Urinary bladder (tissue), 4 donors: ENCODE measurements around the gene SORBS2. TPM values are rescaled to one million over a fixed set of nuclear protein-coding genes. Genes with fewer than 3 reads are reported as not detected.

ENCODE experiments used
- DNase-seq: peaks from one replicate; pipeline ENCODE4 v3.0.0-alpha.2; 2015; ENCODE audit errors: extremely low spot score
- H3K27ac ChIP-seq: one replicate; pipeline ENCODE4 v1.5.1; 2013; ENCODE audit warnings: low read depth, mild to moderate bottlenecking, moderate library complexity
- H3K36me3 ChIP-seq: one replicate; pipeline ENCODE4 v1.6.1; 2013; ENCODE audit warnings: mild to moderate bottlenecking, moderate library complexity; ENCODE audit not compliant: insufficient read depth
- H3K4me1 ChIP-seq: one replicate; pipeline ENCODE4 v1.6.1; 2013; ENCODE audit warnings: mild to moderate bottlenecking, moderate library complexity; ENCODE audit not compliant: insufficient read depth
- H3K4me3 ChIP-seq: one replicate; pipeline ENCODE4 v1.5.1; 2013; ENCODE audit warnings: low read depth, low read length
- WGBS: extraction: QIAGEN DNeasy Blood & Tissue Kit; methylation state at CpG from one replicate; pipeline ENCODE4 v1.1.7; 2013; 5-methylcytosine and 5-hydroxymethylcytosine counted together
- polyA plus RNA-seq: library from polyadenylated mRNA; stranded (reverse); fragments of 200-250 nt; gene quantifications from one replicate; pipeline ENCODE4 v1.2.3, GENCODE V29; 2013
- total RNA-seq: library from RNA; depleted of rRNA; stranded (reverse); fragments of >200 nt; gene quantifications from one replicate; pipeline ENCODE4 v1.2.3, GENCODE V29; 2014
- donor health status: healthy with polysubstance abuse.
- donor health status: healthy.

Gene SORBS2
- total and polyA plus RNA-seq, 2 donors: 83.4 to 493 TPM

DNA sequence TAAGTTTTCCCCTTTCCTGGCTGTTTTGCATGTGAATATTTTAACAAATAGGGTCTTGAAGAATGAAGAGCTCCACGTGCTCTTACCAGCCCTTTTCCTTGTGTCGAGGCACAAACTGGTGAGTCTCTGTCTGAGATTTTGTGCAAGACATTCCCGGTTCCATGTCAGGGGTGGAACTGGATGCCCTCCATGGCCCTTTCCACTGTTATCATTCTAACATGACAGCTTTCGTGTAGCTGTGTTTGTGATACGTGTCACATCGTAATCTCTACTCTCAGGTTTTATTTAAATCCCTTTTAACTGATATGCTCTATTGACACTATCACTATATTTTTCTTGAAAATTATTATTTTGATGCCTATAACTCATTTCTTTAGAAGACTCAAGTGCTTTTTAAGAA, 130.4 kb downstream of the SORBS2 start:
- Histone ChIP-seq H3K4me1 (no peaks in the 10 kb centered on the region), H3K36me3 (no peaks in the 10 kb centered on the region), H3K4me3 (no peak overlapping the region), H3K27ac (no peak overlapping the region)
- no peak for DNase-seq
- WGBS: 83% methylated on average over 6 of the region's 6 CpGs

GRCh38 chr4:185680617-185681016, 131.4 kb downstream of the SORBS2 start:
- 86% methylated on average over 7 of the region's 7 CpGs for WGBS
- H3K27ac ChIP-seq: no peak overlapping the region

GRCh38 chr4:185679523-185679922, 132.5 kb downstream of the SORBS2 start:
- H3K36me3 ChIP-seq: no peaks in the 10 kb centered on the region
- DNase-seq: no peak
- no peaks in the 10 kb centered on the region for H3K4me1 ChIP-seq
- WGBS: 81% methylated on average over 3 of the region's 3 CpGs
- no peak overlapping the region for H3K27ac ChIP-seq
- no peak overlapping the region for H3K4me3 ChIP-seq

More at GRCh38 chr4:185680617-185681016, 131.4 kb downstream of the SORBS2 start:
- Histone ChIP-seq H3K4me1 (no peaks in the 10 kb centered on the region), H3K36me3 (no peaks in the 10 kb centered on the region), H3K4me3 (no peak overlapping the region)
- DNase-seq: no peak

DNA sequence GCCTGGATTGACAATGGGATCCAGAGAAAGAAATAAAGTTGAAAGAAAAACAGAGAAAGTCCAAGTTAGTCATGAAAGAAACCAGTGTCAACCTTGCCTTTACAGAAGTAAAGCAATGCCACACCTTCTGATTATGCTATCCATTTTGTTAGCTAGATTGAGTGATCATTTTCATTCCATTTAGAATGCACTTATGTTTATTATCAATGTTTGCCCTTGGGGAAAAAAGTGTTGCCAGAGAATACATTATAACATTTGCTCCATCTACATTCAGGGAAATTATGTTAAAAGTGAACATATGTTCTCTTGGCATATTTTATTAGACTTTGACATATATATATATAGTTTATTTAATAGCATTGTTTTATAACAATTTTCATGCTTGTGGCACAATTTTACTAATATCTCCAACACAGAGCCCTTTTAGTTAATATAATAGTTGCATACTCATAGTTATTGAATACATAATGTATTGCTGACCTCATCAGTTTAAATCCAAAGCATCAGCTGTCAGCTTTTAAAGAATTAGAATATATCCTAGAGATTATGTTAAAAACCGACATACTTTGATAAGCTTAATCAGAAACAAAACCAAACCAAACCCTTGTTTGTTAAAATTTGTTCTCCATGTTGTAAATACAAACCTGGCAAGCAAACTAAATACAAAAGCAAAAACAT, 134.2 kb downstream of the SORBS2 start:
- Histone ChIP-seq H3K36me3 (no peaks in the 10 kb centered on the region), H3K4me1 (no peaks in the 10 kb centered on the region), H3K4me3 (no peak overlapping the region), H3K27ac (no peak overlapping the region)
- WGBS: 71% methylated on average over 1 of the region's 1 CpG
- DNase-seq: no peak

GRCh38 chr4:185672618-185673017, 139.4 kb downstream of the SORBS2 start:
- no peaks in the 10 kb centered on the region for H3K36me3 ChIP-seq
- no peaks in the 10 kb centered on the region for H3K4me1 ChIP-seq
- no peak overlapping the region for H3K27ac ChIP-seq
- H3K4me3 ChIP-seq: no peak overlapping the region
- 56% methylated on average over 4 of the region's 4 CpGs for WGBS
- no peak for DNase-seq

DNA sequence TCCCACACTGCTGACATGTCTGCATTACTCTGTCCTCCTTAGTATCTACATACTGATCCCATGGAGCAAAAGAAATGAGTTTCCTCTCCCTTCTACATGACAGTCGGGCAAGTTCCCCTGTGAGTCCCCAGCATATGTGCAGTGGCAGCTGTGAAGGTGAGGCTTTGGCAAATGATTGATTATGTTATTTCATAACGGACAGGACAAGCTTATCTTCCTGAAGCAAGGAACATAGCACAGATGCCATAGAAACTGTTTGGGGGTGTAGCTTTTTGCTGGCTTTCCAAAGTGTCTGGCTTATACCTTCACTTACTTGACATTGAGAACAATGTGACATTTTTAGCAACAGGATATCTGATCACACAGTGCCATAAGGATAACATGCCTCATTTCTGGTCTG, 139.8 kb downstream of the SORBS2 start:
- no peak overlapping the region for H3K27ac ChIP-seq

DNA sequence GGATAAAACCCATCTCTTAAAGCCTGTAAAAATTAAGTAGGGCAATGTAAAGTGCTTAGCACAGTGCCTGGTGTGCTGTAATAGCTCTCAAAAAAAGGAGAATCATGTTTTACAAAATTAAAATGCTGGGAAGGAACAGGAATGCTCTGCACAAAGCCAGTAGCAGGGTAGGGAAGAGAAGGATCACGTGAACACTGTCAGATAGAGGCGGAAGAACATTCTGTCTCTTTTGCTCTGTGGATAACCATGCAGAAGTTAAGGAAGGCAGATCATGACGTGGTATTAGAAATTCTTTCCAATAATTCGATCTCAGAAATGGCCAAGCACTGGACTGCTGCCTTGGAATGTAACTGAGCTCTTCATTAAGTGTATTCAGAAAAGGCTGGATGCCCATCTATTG, 140.5 kb downstream of the SORBS2 start:
- Histone ChIP-seq H3K36me3 (no peaks in the 10 kb centered on the region), H3K4me1 (no peaks in the 10 kb centered on the region), H3K4me3 (no peak overlapping the region), H3K27ac (no peak overlapping the region)
- 77% methylated on average over 4 of the region's 4 CpGs for WGBS
- DNase-seq: no peak

More for the DNA sequence above, 139.8 kb downstream of the SORBS2 start:
- Histone ChIP-seq H3K4me3 (no peak overlapping the region), H3K36me3 (no peaks in the 10 kb centered on the region), H3K4me1 (no peaks in the 10 kb centered on the region)
- 42% methylated on average over 2 of the region's 2 CpGs for WGBS
- DNase-seq: no peak

GRCh38 chr4:185671066-185671465, 140.9 kb downstream of the SORBS2 start:
- 78% methylated on average over 2 of the region's 2 CpGs for WGBS

DNA sequence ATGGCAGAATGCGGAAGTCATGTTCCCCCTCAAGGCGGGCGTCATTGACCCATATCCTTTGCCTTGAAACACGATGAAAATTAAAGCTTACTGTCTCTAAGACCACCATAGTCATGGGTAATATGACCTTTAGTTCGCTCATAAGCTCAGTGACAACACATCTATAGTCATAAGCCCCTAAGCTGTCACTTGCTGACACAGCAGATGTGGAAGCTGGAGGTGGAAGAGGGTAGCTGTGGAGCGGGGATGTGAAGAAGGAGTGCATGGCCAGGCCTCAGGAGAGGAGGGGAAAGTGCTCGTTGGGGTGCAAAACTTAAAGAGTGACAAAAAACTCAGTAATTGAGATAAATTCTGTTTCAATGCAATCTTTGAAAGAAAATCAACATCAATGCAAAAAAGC, 142.7 kb downstream of the SORBS2 start:
- WGBS: 89% methylated on average over 7 of the region's 7 CpGs
- Histone ChIP-seq H3K4me1 (no peaks in the 10 kb centered on the region), H3K27ac (no peak overlapping the region), H3K36me3 (no peaks in the 10 kb centered on the region), H3K4me3 (no peak overlapping the region)
- no peak for DNase-seq

More at GRCh38 chr4:185671066-185671465, 140.9 kb downstream of the SORBS2 start:
- Histone ChIP-seq H3K4me1 (no peaks in the 10 kb centered on the region), H3K27ac (no peak overlapping the region), H3K4me3 (no peak overlapping the region), H3K36me3 (no peaks in the 10 kb centered on the region)
- no peak for DNase-seq

DNA sequence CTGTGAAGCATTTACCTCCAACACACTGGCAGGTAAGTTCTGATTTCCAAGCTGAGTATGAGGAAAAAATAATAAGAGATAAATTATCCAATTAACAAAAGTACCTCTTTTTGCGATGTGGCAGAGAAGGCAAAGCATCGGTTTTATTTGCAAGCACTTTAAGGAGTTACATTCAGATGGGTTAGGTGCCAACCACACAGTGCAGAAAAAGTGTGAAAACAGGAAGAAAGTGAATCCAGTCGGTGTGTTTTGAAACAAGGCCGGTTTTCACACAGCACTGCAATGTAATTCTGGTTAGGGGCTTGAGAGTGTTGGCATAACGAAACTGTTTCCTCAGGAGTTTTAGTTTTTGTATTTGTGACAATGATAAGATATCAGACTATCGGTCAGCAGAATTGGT, 145.8 kb downstream of the SORBS2 start:
- H3K27ac ChIP-seq: no peak overlapping the region

DNA sequence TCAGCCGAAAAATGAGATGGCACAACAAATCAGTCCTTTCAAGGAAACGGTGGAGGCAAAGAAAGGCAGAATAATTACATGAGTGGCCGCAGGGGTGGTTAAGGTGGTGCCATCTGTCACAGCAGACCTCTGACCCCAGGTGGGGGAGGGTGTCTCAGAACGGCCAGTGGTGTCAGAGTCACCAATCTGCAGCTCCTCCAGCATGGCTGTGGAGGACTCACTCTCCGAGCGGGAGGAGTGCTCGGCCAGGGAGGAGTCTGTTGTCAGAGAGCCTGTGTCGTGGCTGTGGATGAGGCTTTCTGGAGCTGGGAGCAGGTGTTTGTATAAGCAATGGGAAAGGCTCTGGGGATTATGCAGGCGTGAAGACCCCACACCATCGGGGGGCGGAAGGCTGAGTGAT, 146.3 kb downstream of the SORBS2 start:
- Histone ChIP-seq H3K27ac (no peak overlapping the region), H3K4me1 (no peaks in the 10 kb centered on the region), H3K36me3 (no peaks in the 10 kb centered on the region), H3K4me3 (no peak overlapping the region)
- DNase-seq: no peak
- 87% methylated on average over 11 of the region's 11 CpGs for WGBS

More for the DNA sequence above, 145.8 kb downstream of the SORBS2 start:
- no peak for DNase-seq
- Histone ChIP-seq H3K4me1 (no peaks in the 10 kb centered on the region), H3K36me3 (no peaks in the 10 kb centered on the region), H3K4me3 (no peak overlapping the region)
- WGBS: 78% methylated on average over 6 of the region's 6 CpGs

- Histone ChIP-seq H3K4me1 (no peaks in the 10 kb centered on the region), H3K4me3 (no peak overlapping the region), H3K36me3 (no peaks in the 10 kb centered on the region), H3K27ac (no peak overlapping the region)
- DNase-seq: no peak
- WGBS: 96% methylated on average over 4 of the region's 4 CpGs
Observed at GRCh38 chr4:185664481-185664880, 147.5 kb downstream of the SORBS2 start.

DNA sequence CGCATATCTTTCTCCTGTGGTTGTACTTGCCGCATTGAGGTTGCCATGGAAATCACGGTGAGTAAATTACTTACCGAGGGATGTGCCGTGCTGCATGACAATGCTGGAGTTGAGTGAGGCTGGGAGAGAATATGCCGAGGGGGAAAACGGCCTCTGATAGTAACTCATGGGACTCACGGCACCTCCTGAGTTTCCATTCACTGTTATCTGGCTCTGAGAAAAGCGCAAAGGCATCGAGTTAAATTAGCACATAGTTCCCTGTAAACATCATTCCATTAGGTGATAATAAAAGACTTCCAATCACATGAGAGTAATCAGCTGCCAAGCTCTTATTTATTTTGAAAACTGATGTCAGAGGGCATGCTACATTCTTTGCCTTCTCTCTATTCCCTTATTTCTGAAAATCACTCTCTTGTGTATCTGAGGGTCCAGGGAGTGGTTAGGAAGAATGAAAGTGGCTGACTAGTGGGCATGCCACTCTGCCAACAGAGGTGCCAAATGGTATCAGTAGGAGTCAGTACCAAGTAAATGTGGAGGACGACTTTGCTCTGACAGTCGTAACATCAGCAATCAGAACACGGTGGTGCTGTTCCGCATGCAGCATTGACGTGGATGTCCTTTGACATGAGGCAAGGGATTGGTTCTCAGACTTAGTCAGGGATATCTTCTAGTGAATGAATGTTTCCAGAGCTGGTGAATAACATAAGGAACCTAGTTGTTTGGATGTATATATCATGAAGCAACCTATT, 149.8 kb downstream of the SORBS2 start:
- 94% methylated on average over 15 of the region's 15 CpGs for WGBS
- no peaks in the 10 kb centered on the region for H3K36me3 ChIP-seq
- no peak overlapping the region for H3K27ac ChIP-seq

DNA sequence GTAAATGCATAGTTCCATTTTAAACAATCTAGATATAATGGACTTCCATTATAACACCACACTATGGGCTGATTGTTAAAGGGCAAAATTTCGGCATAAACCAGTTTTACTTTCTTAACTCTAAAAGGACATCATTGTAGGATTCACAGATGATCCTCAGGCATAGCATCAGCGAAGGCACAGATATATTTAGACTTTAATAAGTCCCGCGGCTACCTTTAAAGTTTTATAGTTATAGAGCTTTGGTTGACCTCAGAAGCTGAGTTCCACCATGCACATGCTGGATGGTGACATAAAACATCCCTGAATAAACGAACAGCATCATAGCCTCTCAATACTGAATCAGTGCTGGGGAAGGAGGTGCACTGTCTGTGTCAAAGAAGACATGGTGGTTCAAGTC, 151.7 kb downstream of the SORBS2 start:
- no peak for DNase-seq
- H3K4me1 ChIP-seq: no peaks in the 10 kb centered on the region
- no peaks in the 10 kb centered on the region for H3K36me3 ChIP-seq
- no peak overlapping the region for H3K4me3 ChIP-seq
- WGBS: 61% methylated on average over 5 of the region's 5 CpGs
- no peak overlapping the region for H3K27ac ChIP-seq

More for the DNA sequence above, 149.8 kb downstream of the SORBS2 start:
- no peaks in the 10 kb centered on the region for H3K4me1 ChIP-seq
- H3K4me3 ChIP-seq: no peak overlapping the region
- no peak for DNase-seq
